ENCODE results near the gene CNTRL.
"Not testable (repeated sequence)": the region's sequence is repeated elsewhere in the genome, so short reads cannot be mapped to it uniquely, and the experiment has no call there.

Gene CNTRL, protein sequence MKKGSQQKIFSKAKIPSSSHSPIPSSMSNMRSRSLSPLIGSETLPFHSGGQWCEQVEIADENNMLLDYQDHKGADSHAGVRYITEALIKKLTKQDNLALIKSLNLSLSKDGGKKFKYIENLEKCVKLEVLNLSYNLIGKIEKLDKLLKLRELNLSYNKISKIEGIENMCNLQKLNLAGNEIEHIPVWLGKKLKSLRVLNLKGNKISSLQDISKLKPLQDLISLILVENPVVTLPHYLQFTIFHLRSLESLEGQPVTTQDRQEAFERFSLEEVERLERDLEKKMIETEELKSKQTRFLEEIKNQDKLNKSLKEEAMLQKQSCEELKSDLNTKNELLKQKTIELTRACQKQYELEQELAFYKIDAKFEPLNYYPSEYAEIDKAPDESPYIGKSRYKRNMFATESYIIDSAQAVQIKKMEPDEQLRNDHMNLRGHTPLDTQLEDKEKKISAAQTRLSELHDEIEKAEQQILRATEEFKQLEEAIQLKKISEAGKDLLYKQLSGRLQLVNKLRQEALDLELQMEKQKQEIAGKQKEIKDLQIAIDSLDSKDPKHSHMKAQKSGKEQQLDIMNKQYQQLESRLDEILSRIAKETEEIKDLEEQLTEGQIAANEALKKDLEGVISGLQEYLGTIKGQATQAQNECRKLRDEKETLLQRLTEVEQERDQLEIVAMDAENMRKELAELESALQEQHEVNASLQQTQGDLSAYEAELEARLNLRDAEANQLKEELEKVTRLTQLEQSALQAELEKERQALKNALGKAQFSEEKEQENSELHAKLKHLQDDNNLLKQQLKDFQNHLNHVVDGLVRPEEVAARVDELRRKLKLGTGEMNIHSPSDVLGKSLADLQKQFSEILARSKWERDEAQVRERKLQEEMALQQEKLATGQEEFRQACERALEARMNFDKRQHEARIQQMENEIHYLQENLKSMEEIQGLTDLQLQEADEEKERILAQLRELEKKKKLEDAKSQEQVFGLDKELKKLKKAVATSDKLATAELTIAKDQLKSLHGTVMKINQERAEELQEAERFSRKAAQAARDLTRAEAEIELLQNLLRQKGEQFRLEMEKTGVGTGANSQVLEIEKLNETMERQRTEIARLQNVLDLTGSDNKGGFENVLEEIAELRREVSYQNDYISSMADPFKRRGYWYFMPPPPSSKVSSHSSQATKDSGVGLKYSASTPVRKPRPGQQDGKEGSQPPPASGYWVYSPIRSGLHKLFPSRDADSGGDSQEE (N-terminal part only)

DNA sequence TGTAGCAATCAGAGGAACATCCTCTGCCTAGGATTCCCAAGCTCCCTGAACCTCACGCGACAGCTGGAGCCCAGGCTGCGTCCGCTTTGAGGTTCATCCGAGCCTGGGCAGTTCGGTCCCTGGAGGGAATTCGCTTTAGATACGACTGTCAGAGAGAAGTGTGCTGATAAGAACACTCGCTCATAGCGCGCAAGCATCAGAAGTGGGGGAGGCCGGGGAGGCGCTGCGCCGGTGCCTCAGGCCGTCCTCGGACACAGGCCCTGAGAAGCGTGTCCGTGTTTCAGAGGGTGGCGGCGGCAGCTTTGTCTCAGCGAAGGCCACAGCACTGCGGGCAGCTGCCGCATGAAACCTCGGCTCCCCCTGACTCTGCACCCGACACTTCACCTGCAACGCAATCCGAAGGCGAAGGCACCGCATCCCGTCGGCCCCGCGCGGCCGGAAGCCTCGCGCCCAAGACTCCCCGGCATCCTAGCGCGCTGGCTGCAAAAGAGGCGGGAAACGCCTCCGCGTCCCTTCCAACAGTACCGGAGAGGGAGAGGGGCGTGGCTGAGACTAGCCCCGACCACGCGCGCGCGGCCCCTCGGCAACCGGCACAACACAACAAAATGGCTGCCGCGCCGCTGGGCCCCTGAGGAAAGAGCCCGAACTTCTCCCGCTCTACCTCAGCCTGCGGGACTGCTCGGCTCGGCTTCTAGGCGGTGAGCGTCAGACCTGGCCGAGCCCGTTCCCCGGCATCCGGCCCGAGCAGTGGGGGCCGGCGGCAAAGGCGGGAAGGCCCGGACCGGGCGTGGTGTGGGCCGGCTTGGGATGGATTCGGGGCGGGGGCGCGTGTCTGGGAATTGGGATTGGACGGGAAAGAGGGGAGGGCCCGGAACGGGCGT is at the start of gene CNTRL:
Gene CNTRL, plus strand, starts transcription at position 586 of the 881 bp plus-strand sequence. CDS start 13,372 bp downstream, outside the sequence.
- H3K27ac Mint-ChIP-seq: peak within 1 kb of the TSS; percentile 89

DNA sequence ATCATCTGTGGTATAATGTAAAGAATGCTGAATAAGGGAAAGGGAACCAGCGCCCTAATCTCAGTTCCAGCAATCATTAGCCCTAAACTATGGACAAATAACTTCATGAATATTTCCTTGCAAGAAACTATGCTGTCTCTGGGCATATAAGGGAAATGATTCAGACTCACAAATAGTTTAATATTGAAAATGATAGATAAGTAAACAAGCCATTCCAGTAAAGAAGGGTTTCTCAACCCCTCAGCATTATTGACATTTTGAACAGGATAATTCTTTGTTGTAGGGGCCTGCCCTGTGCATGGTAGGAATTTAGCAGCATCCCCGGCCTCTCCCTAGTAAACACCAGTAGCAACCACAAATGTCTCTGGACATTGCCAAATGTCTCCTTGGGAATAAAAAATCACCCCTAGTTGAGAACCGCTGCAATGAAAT is 48.5 kb upstream of the CNTRL start:
- TF ChIP-seq, protein P1, sequence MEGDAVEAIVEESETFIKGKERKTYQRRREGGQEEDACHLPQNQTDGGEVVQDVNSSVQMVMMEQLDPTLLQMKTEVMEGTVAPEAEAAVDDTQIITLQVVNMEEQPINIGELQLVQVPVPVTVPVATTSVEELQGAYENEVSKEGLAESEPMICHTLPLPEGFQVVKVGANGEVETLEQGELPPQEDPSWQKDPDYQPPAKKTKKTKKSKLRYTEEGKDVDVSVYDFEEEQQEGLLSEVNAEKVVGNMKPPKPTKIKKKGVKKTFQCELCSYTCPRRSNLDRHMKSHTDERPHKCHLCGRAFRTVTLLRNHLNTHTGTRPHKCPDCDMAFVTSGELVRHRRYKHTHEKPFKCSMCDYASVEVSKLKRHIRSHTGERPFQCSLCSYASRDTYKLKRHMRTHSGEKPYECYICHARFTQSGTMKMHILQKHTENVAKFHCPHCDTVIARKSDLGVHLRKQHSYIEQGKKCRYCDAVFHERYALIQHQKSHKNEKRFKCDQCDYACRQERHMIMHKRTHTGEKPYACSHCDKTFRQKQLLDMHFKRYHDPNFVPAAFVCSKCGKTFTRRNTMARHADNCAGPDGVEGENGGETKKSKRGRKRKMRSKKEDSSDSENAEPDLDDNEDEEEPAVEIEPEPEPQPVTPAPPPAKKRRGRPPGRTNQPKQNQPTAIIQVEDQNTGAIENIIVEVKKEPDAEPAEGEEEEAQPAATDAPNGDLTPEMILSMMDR (IDR thresholded peaks at IDR 0.05): no peak
- H3K27me3 Mint-ChIP-seq (ENCODE audit: low read depth, poor library complexity): peaks cover 3% of the 10 kb centered on the region
- H3K9me3 Mint-ChIP-seq: peaks cover 12% of the 10 kb centered on the region
- no peak overlapping the region for H3K4me3 Mint-ChIP-seq
- H3K36me3 Mint-ChIP-seq (ENCODE audit: low read depth): peaks cover 5% of the 10 kb centered on the region
- DNase-seq: no peak
- H3K4me1 Mint-ChIP-seq: no peaks in the 10 kb centered on the region
- no peak overlapping the region for H3K27ac Mint-ChIP-seq

More for the DNA sequence above, at the start of gene CNTRL:
- H3K4me3 Mint-ChIP-seq: peak within 1 kb of the TSS; percentile 96
- TF ChIP-seq, protein P1 (IDR thresholded peaks at IDR 0.05): no peak
- peaks cover 4% of the 10 kb centered on the region for H3K36me3 Mint-ChIP-seq (ENCODE audit: low read depth)
- H3K9me3 Mint-ChIP-seq: peaks cover 10% of the 10 kb centered on the region
- peak; percentile 90 for DNase-seq
- H3K27me3 Mint-ChIP-seq (ENCODE audit: low read depth, poor library complexity): peaks cover 41% of the 10 kb centered on the region
- H3K4me1 Mint-ChIP-seq: peaks cover 19% of the 10 kb centered on the region

DNA sequence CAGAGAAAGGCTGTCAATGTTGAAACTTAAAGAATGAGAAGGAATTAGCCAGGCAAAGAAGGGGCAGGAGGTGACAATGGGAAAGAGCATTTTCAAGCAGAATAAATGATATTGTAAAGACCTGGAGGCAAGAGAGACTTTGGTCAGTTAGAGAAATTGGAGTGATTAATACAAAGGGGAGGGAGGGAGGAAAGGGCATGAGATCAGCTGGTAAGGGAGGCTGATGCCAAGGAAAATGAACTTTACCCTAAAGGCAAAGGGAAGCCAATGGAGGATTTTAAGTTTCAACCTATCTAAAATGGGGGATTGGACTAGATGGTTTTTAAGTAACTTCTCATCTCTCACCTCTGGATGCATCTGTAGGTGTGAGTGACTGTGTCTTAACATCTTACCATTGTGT is 48.0 kb upstream of the CNTRL start:
- Mint-ChIP-seq H3K4me1 (no peaks in the 10 kb centered on the region), H3K4me3 (no peak overlapping the region), H3K27ac (no peak overlapping the region), H3K9me3 (peaks cover 12% of the 10 kb centered on the region), H3K36me3 (ENCODE audit: low read depth) (peaks cover 5% of the 10 kb centered on the region), H3K27me3 (ENCODE audit: low read depth, poor library complexity) (peaks cover 3% of the 10 kb centered on the region)
- TF ChIP-seq, protein P1 (IDR thresholded peaks at IDR 0.05): no peak
- DNase-seq: no peak

DNA sequence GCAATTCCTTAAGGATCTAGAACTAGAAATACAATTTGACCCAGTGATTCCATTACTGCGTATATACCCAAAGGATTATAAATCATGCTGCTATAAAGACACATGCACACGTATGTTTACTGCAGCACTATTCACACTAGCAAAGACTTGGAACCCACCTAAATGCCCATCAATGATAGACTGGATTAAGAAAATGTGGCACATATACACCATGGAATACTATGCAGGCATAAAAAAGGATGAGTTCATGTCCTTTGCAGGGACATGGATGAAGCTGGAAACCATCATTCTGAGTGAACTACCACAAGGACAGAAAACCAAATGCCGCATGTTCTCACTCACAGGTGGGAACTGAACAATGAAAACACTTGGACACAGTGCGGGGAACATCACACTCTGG is 46.5 kb upstream of the CNTRL start:
- H3K9me3 Mint-ChIP-seq: peaks cover 12% of the 10 kb centered on the region
- not testable (repeated sequence) for H3K36me3 Mint-ChIP-seq (ENCODE audit: low read depth); H3K27me3 Mint-ChIP-seq (ENCODE audit: low read depth, poor library complexity); H3K4me3 Mint-ChIP-seq; H3K4me1 Mint-ChIP-seq; DNase-seq; H3K27ac Mint-ChIP-seq

DNA sequence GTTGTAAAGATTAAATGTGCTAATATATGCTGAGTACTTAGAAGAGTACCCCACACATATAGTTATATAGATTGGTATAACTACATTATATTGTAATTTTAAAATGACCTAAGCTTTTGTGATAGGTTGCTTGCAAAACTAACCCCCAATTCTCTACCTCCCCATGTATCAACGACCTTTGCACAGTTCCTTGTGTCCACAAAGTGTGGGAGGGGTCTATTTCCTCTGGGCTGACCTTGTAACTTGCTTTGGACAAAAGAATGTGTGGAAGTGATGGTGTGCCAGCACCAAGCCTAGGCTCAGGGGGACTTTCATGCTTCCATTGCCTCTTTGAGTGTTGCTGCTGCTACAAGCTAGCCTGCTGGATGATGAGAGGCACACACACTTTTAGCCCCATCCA is 45.3 kb upstream of the CNTRL start:
- DNase-seq: no peak
- H3K36me3 Mint-ChIP-seq (ENCODE audit: low read depth): peaks cover 5% of the 10 kb centered on the region
- no peak overlapping the region for H3K4me3 Mint-ChIP-seq
- peaks cover 3% of the 10 kb centered on the region for H3K27me3 Mint-ChIP-seq (ENCODE audit: low read depth, poor library complexity)
- H3K9me3 Mint-ChIP-seq: peaks cover 12% of the 10 kb centered on the region
- TF ChIP-seq, protein P1 (IDR thresholded peaks at IDR 0.05): no peak
- no peak overlapping the region for H3K27ac Mint-ChIP-seq
- H3K4me1 Mint-ChIP-seq: no peaks in the 10 kb centered on the region

Data from nephron progenitor cell (in vitro differentiated cells).